Endodermal cell (in vitro differentiated cells): ENCODE measurements around the gene ERBB4. TPM values are rescaled to one million over a fixed set of nuclear protein-coding genes. Genes with fewer than 3 reads are reported as not detected.

Experiments used
- DNase-seq: peaks from one replicate; pipeline ENCODE4 v3.0.0-alpha.2; 2017
- H3K27ac ChIP-seq: 2 replicates; pipeline ENCODE4 v1.5.1; 2013; ENCODE audit warnings: mild to moderate bottlenecking, low read depth, low read length, moderate library complexity
- H3K27me3 ChIP-seq: 2 replicates; pipeline ENCODE4 v1.6.1; 2013; ENCODE audit warnings: mild to moderate bottlenecking, low read length, moderate library complexity; ENCODE audit not compliant: insufficient read depth, control insufficient read depth, poor library complexity, severe bottlenecking
- H3K36me3 ChIP-seq: 2 replicates; pipeline ENCODE4 v1.7.0; 2013; ENCODE audit warnings: mild to moderate bottlenecking, low read length, moderate library complexity; ENCODE audit not compliant: control insufficient read depth, insufficient read depth
- H3K4me1 ChIP-seq: one replicate; pipeline ENCODE4 v1.7.0; 2013; ENCODE audit warnings: low read length; ENCODE audit not compliant: control insufficient read depth, insufficient read depth
- H3K4me3 ChIP-seq: 2 replicates; pipeline ENCODE4 v1.5.1; 2013; ENCODE audit warnings: mild to moderate bottlenecking, low read length, moderate library complexity
- H3K9ac ChIP-seq: 2 replicates; pipeline ENCODE4 v1.6.1; 2013; ENCODE audit warnings: mild to moderate bottlenecking, low read length, moderate library complexity; ENCODE audit not compliant: poor library complexity, severe bottlenecking; ENCODE audit errors: extremely low read depth
- H3K9me3 ChIP-seq: 2 replicates; pipeline ENCODE4 v1.6.1; 2013; ENCODE audit warnings: mild to moderate bottlenecking, low read length, moderate library complexity; ENCODE audit not compliant: control insufficient read depth
- H3K27ac Mint-ChIP-seq: 2 replicates; pipeline ENCODE4 v1.8.0; 2020; ENCODE audit warnings: mixed read lengths
- H3K27me3 Mint-ChIP-seq: 2 replicates; pipeline ENCODE4 v1.8.0; 2021; ENCODE audit warnings: mild to moderate bottlenecking, mixed read lengths; ENCODE audit not compliant: insufficient read depth
- H3K36me3 Mint-ChIP-seq: 2 replicates; pipeline ENCODE4 v1.8.0; 2020; ENCODE audit warnings: low read depth, mixed read lengths
- H3K4me1 Mint-ChIP-seq: 2 replicates; pipeline ENCODE4 v1.8.0; 2020; ENCODE audit warnings: mixed read lengths
- H3K4me3 Mint-ChIP-seq: 2 replicates; pipeline ENCODE4 v1.8.0; 2020; ENCODE audit warnings: mild to moderate bottlenecking, moderate library complexity, mixed read lengths
- H3K9me3 Mint-ChIP-seq: 2 replicates; pipeline ENCODE4 v1.8.0; 2020; ENCODE audit warnings: mild to moderate bottlenecking, mixed read lengths
- CTCF ChIP-seq: fragments of 200-600 bp; sonication (generic); conservative IDR thresholded peaks from 2 replicates; pipeline ENCODE4 v1.5.0; 2021; ENCODE audit warnings: antibody characterized with exemption, mild to moderate bottlenecking
- WGBS, 2 experiments: methylation state at CpG; one replicate each; pipeline versions ENCODE4 v1.1.5 to v1.1.7; 2013; ENCODE audit warnings: missing lambda C conversion rate in 2 of 2, mixed read lengths in 1 of 2; ENCODE audit not compliant: insufficient coverage in 1 of 2, insufficient read length in 1 of 2; 5-methylcytosine and 5-hydroxymethylcytosine counted together
- total RNA-seq, 2 donors: library from RNA; stranded (reverse); fragmentation: NEBNext Ultra II Directional in 1 of 2; extraction: Animal tissue kit (Norgen Biotek cat#: 25700) in 1 of 2; gene quantifications; 2 replicates in 1 of 2; 3 replicates in 1 of 2; pipeline ENCODE4 v1.2.1, GENCODE V29; 2021

ERBB4 gene
- total RNA-seq, 2 donors from 2014 or later: 154 to 158 TPM

DNA sequence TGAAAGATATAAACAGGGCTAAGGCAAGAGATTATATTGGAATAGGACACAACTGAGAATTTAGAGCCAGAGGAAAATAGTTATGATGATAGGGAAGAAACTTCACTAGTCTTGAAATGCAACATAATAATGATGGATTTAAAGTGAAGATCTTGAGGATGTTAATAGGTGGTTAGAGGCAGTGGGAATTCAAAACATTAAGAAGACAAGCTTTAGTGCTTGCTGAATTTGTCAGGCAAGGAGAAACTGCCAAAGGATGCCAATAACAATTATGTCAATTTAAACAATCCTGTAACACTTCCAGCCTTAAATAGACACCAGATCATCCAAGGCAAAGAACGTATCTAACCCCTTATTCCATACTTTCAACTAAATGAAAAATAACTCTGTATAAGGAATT, 330.1 kb downstream of the ERBB4 start:
- Histone ChIP-seq H3K4me1 (no peaks in the 10 kb centered on the region), H3K27ac (no peak overlapping the region), H3K27me3 (no peaks in the 10 kb centered on the region), H3K9ac (no peak overlapping the region), H3K4me3 (no peak overlapping the region), H3K9me3 (no peaks in the 10 kb centered on the region), H3K36me3 (no peaks in the 10 kb centered on the region)
- H3K9me3 Mint-ChIP-seq: no peaks in the 10 kb centered on the region
- H3K27ac Mint-ChIP-seq: no peak overlapping the region
- no peak overlapping the region for H3K4me3 Mint-ChIP-seq
- no peak for TF ChIP-seq CTCF
- H3K27me3 Mint-ChIP-seq: no peaks in the 10 kb centered on the region
- H3K4me1 Mint-ChIP-seq: no peaks in the 10 kb centered on the region
- H3K36me3 Mint-ChIP-seq: no peaks in the 10 kb centered on the region
- 75% methylated on average over 1 of the region's 1 CpG; no CpG with 5 or more reads in 1 of the 2 experiments for WGBS, 2 experiments
- DNase-seq: no peak

GRCh38 chr2:212197776-212198175, 340.8 kb downstream of the ERBB4 start:
- no peaks in the 10 kb centered on the region for H3K27me3 Mint-ChIP-seq
- no peak overlapping the region for H3K4me3 ChIP-seq
- no peak overlapping the region for H3K27ac ChIP-seq
- no peak for TF ChIP-seq CTCF
- no peaks in the 10 kb centered on the region for H3K4me1 Mint-ChIP-seq
- H3K9me3 Mint-ChIP-seq: no peaks in the 10 kb centered on the region
- H3K36me3 Mint-ChIP-seq: no peaks in the 10 kb centered on the region
- no peaks in the 10 kb centered on the region for H3K27me3 ChIP-seq
- no peak overlapping the region for H3K4me3 Mint-ChIP-seq
- H3K9ac ChIP-seq: no peak overlapping the region
- H3K9me3 ChIP-seq: no peaks in the 10 kb centered on the region
- WGBS, 2 experiments: no CpG with 5 or more reads among the region's 1 CpG
- DNase-seq: no peak
- no peaks in the 10 kb centered on the region for H3K4me1 ChIP-seq
- no peak overlapping the region for H3K27ac Mint-ChIP-seq
- no peaks in the 10 kb centered on the region for H3K36me3 ChIP-seq

DNA sequence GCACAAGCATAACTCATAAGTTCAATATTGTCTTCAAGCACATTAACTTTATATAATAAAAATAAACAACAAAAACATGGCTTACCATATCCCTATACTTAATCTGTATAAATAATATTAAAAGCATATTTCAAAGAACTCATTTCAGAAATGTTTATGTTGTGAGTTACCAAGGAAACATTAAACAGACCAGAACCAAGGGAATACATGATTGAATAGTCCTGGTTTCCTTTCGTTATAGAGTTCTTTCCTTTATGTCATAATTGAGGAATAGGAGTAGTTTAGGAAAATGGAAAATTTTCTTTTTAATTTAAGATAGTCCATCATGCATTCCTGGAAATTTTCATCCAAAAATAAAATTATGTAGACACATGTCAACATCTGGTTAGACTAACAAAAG, 343.0 kb downstream of the ERBB4 start:
- H3K27me3 ChIP-seq: no peaks in the 10 kb centered on the region
- no peak overlapping the region for H3K27ac ChIP-seq
- H3K36me3 ChIP-seq: no peaks in the 10 kb centered on the region
- no peak overlapping the region for H3K4me3 Mint-ChIP-seq
- TF ChIP-seq CTCF: no peak
- H3K9me3 Mint-ChIP-seq: no peaks in the 10 kb centered on the region
- 81% methylated on average over 1 of the region's 1 CpG; no CpG with 5 or more reads in 1 of the 2 experiments for WGBS, 2 experiments
- no peak overlapping the region for H3K9ac ChIP-seq
- no peak for DNase-seq
- H3K27me3 Mint-ChIP-seq: no peaks in the 10 kb centered on the region
- no peak overlapping the region for H3K4me3 ChIP-seq
- H3K36me3 Mint-ChIP-seq: no peaks in the 10 kb centered on the region
- H3K27ac Mint-ChIP-seq: no peak overlapping the region
- no peaks in the 10 kb centered on the region for H3K4me1 Mint-ChIP-seq
- no peaks in the 10 kb centered on the region for H3K4me1 ChIP-seq
- H3K9me3 ChIP-seq: no peaks in the 10 kb centered on the region
